ENCODE measurements around the gene KLHDC4.

The KLHDC4 gene

GRCh38 chr16:87680272-87680644, 85.5 kb downstream of the KLHDC4 start:
- DNase-seq, result no peak

GRCh38 chr16:87679593-87680271, 86.1 kb downstream of the KLHDC4 start:
- DNase-seq, result no peak

GRCh38 chr16:87678618-87679017, 87.2 kb downstream of the KLHDC4 start:
- DNase-seq, result no peak

- DNase-seq, result no peak
Measured at GRCh38 chr16:87677830-87678229, 88.0 kb downstream of the KLHDC4 start.

GRCh38 chr16:87675111-87675719, 90.6 kb downstream of the KLHDC4 start:
- no peak for DNase-seq

- DNase-seq, result no peak
Measured at GRCh38 chr16:87674419-87674818, 91.4 kb downstream of the KLHDC4 start.

GRCh38 chr16:87671715-87672270, 94.0 kb downstream of the KLHDC4 start:
- no peak for DNase-seq

- DNase-seq, result no peak
Measured at GRCh38 chr16:87671221-87671620, 94.6 kb downstream of the KLHDC4 start.

GRCh38 chr16:87669672-87670071, 96.1 kb downstream of the KLHDC4 start:
- DNase-seq, result no peak

GRCh38 chr16:87667946-87668345, 97.8 kb downstream of the KLHDC4 start:
- DNase-seq, result no peak

GRCh38 chr16:87667443-87667842, 98.3 kb downstream of the KLHDC4 start:
- DNase-seq, result no peak

- DNase-seq, result no peak
Measured at GRCh38 chr16:87666919-87667318, 98.9 kb downstream of the KLHDC4 start.

- DNase-seq, result no peak
Measured at GRCh38 chr16:87665193-87665592, 100.6 kb downstream of the KLHDC4 start.

- no peak for DNase-seq
Measured at GRCh38 chr16:87664792-87665191, 101.0 kb downstream of the KLHDC4 start.

GRCh38 chr16:87662254-87663204, 103.3 kb downstream of the KLHDC4 start:
- no peak for DNase-seq

GRCh38 chr16:87661561-87661960, 104.2 kb downstream of the KLHDC4 start:
- no peak for DNase-seq

GRCh38 chr16:87658564-87659225, 107.1 kb downstream of the KLHDC4 start:
- no peak for DNase-seq
